Measurements from ENCODE around the gene MCFD2.
A peak's percentile ranks its signal among the peaks of the same experiment; 100 is the strongest.

The MCFD2 gene

GRCh38 chr2:46893269-46893939, 22.2 kb downstream of the MCFD2 start:
- Histone ChIP-seq H2BK120ac (ENCODE audit: low read depth, low read length) (no peak overlapping the region), H3K27me3 (ENCODE audit: control insufficient read depth in 1 of 2, insufficient read depth in 1 of 2, low read length in 2 of 2) (no peaks in the 10 kb centered on the region), H3K27ac (ENCODE audit: low read length, poor library complexity, severe bottlenecking) (no peak overlapping the region), H3K9me3 (ENCODE audit: control insufficient read depth, low read length) (no peaks in the 10 kb centered on the region), H3K23ac (ENCODE audit: low read length in 2 of 2) (no peak overlapping the region), H3K4me2 (ENCODE audit: low read length, poor library complexity, severe bottlenecking) (no peak overlapping the region), H4K8ac (ENCODE audit: low read length) (no peak overlapping the region), H2AK5ac (ENCODE audit: low read length, severe bottlenecking) (no peak overlapping the region), H3K79me1 (replicated peaks; ENCODE audit: low read length, poor library complexity, severe bottlenecking) (no peaks in the 10 kb centered on the region), H2BK5ac (ENCODE audit: low read depth, low read length, poor library complexity, severe bottlenecking) (no peak overlapping the region), H3K4me1 (ENCODE audit: control insufficient read depth, insufficient read depth, low read depth, low read length) (peaks cover 3% of the 10 kb centered on the region), H3K9ac (ENCODE audit: low read length) (no peak overlapping the region), H3K4ac (ENCODE audit: low read depth in 1 of 2, low read length in 2 of 2) (no peak overlapping the region), H2AFZ (ENCODE audit: low read depth, low read length) (no peak overlapping the region), H3K18ac (ENCODE audit: low read depth in 1 of 2, low read length in 2 of 2) (no peak overlapping the region), H3K4me3 (ENCODE audit: insufficient read depth in 1 of 2, low read depth in 1 of 2, low read length in 2 of 2) (no peak overlapping the region), H4K91ac (ENCODE audit: low read length) (no peak overlapping the region), H3K14ac (ENCODE audit: low read length in 2 of 2) (no peak overlapping the region), H2BK15ac (ENCODE audit: low read depth, poor library complexity, severe bottlenecking) (no peak overlapping the region), H2BK12ac (ENCODE audit: low read length in 2 of 2) (no peak overlapping the region), H3K36me3 (ENCODE audit: control insufficient read depth in 1 of 2, insufficient read depth in 2 of 2, low read depth in 1 of 2, low read length in 2 of 2) (peaks cover 0 to 3% of the 10 kb centered on the region in 2 experiments)
- peak; percentile 38 for DNase-seq
- WGBS = 69% methylated on average over 3 of the region's 3 CpGs

GRCh38 chr2:46891956-46892553, 23.6 kb downstream of the MCFD2 start:
- Histone ChIP-seq H2BK15ac (ENCODE audit: low read depth, poor library complexity, severe bottlenecking) (no peak overlapping the region), H3K27ac (ENCODE audit: low read length, poor library complexity, severe bottlenecking) (no peak overlapping the region), H4K8ac (ENCODE audit: low read length) (no peak overlapping the region), H3K9me3 (ENCODE audit: control insufficient read depth, low read length) (no peaks in the 10 kb centered on the region), H3K4me2 (ENCODE audit: low read length, poor library complexity, severe bottlenecking) (no peak overlapping the region), H3K4me3 (ENCODE audit: insufficient read depth in 1 of 2, low read depth in 1 of 2, low read length in 2 of 2) (peak overlapping the region in 1 of 2 experiments; percentile 26), H3K4ac (ENCODE audit: low read depth in 1 of 2, low read length in 2 of 2) (no peak overlapping the region), H3K23ac (ENCODE audit: low read length in 2 of 2) (no peak overlapping the region), H2AK5ac (ENCODE audit: low read length, severe bottlenecking) (no peak overlapping the region), H3K18ac (ENCODE audit: low read depth in 1 of 2, low read length in 2 of 2) (peak overlapping the region in 1 of 2 experiments; percentile 5), H2BK120ac (ENCODE audit: low read depth, low read length) (no peak overlapping the region), H3K9ac (ENCODE audit: low read length) (no peak overlapping the region), H2BK12ac (ENCODE audit: low read length in 2 of 2) (peak overlapping the region in 1 of 2 experiments; percentile 28), H3K4me1 (ENCODE audit: control insufficient read depth, insufficient read depth, low read depth, low read length) (peaks cover 4% of the 10 kb centered on the region), H3K36me3 (ENCODE audit: control insufficient read depth in 1 of 2, insufficient read depth in 2 of 2, low read depth in 1 of 2, low read length in 2 of 2) (peaks cover 0 to 3% of the 10 kb centered on the region in 2 experiments), H3K79me1 (replicated peaks; ENCODE audit: low read length, poor library complexity, severe bottlenecking) (no peaks in the 10 kb centered on the region), H3K14ac (ENCODE audit: low read length in 2 of 2) (peak overlapping the region in 1 of 2 experiments; percentile 65), H2AFZ (ENCODE audit: low read depth, low read length) (no peak overlapping the region), H4K91ac (ENCODE audit: low read length) (peak overlapping the region; percentile 35), H2BK5ac (ENCODE audit: low read depth, low read length, poor library complexity, severe bottlenecking) (no peak overlapping the region), H3K27me3 (ENCODE audit: control insufficient read depth in 1 of 2, insufficient read depth in 1 of 2, low read length in 2 of 2) (no peaks in the 10 kb centered on the region)
- WGBS = 93% methylated on average over 8 of the region's 8 CpGs
- no peak for DNase-seq

DNA sequence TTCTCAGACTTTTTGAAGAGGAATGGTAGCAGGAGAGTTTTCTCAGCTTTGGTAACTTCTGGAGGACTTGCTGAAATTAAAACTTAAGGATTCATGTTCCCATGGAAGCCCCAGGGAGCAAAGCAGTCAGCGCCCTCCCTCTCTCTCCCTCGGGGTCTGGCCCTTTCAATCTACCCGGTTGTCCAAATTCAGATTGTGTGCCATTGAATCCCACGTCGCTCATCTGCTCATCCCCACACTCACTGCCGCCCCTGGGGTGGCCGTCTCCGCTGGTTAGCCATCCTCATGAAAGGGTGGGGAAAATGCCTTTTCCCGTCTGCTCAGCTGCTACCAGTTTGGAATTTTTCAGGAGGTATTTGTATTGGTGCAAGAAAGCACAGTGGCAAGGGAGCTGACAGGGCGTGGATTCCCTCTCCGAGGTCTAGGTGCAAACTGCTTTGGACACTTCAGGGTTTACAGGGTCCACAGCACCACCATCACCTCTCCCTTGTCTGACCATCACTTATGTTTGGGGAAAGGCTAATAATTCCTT, 27.1 kb downstream of the MCFD2 start:
- no peak overlapping the region for H3K4ac ChIP-seq (ENCODE audit: low read depth in 1 of 2, low read length in 2 of 2)
- peak overlapping the region in 1 of 2 experiments; percentile 26 for H3K18ac ChIP-seq (ENCODE audit: low read depth in 1 of 2, low read length in 2 of 2)
- no peak for DNase-seq
- H3K4me3 ChIP-seq (ENCODE audit: insufficient read depth in 1 of 2, low read depth in 1 of 2, low read length in 2 of 2) = no peak overlapping the region
- no peak overlapping the region for H2BK120ac ChIP-seq (ENCODE audit: low read depth, low read length)
- 81% methylated on average over 11 of the region's 11 CpGs for WGBS
- H2AFZ ChIP-seq (ENCODE audit: low read depth, low read length) = peak overlapping the region; percentile 60
- peaks cover 9% of the 10 kb centered on the region for H3K4me1 ChIP-seq (ENCODE audit: control insufficient read depth, insufficient read depth, low read depth, low read length)
- no peaks in the 10 kb centered on the region for H3K27me3 ChIP-seq (ENCODE audit: control insufficient read depth in 1 of 2, insufficient read depth in 1 of 2, low read length in 2 of 2)
- H3K9ac ChIP-seq (ENCODE audit: low read length) = peak overlapping the region; percentile 70
- H3K36me3 ChIP-seq (ENCODE audit: control insufficient read depth in 1 of 2, insufficient read depth in 2 of 2, low read depth in 1 of 2, low read length in 2 of 2) = no peaks in the 10 kb centered on the region
- H3K27ac ChIP-seq (ENCODE audit: low read length, poor library complexity, severe bottlenecking) = no peak overlapping the region
- no peak overlapping the region for H2BK15ac ChIP-seq (ENCODE audit: low read depth, poor library complexity, severe bottlenecking)
- no peak overlapping the region for H3K4me2 ChIP-seq (ENCODE audit: low read length, poor library complexity, severe bottlenecking)
- H4K8ac ChIP-seq (ENCODE audit: low read length) = peak overlapping the region; percentile 59
- H3K79me1 ChIP-seq (replicated peaks; ENCODE audit: low read length, poor library complexity, severe bottlenecking) = no peaks in the 10 kb centered on the region
- no peaks in the 10 kb centered on the region for H3K9me3 ChIP-seq (ENCODE audit: control insufficient read depth, low read length)
- H2BK5ac ChIP-seq (ENCODE audit: low read depth, low read length, poor library complexity, severe bottlenecking) = no peak overlapping the region
- H2BK12ac ChIP-seq (ENCODE audit: low read length in 2 of 2) = peak overlapping the region in 1 of 2 experiments; percentile 27
- peak overlapping the region; percentile 49 for H2AK5ac ChIP-seq (ENCODE audit: low read length, severe bottlenecking)
- H3K14ac ChIP-seq (ENCODE audit: low read length in 2 of 2) = no peak overlapping the region
- H3K23ac ChIP-seq (ENCODE audit: low read length in 2 of 2) = no peak overlapping the region
- H4K91ac ChIP-seq (ENCODE audit: low read length) = no peak overlapping the region

All from mesenchymal stem cell (in vitro differentiated cells and primary cell).